ENCODE data around the gene CCDC43. TPM values are rescaled to one million over a fixed set of nuclear protein-coding genes. Genes with fewer than 3 reads are reported as not detected.

Gene CCDC43
- total and polyA plus RNA-seq, 9 donors = 25.6 to 36.3 (median 31.0) TPM

- H3K36me3 ChIP-seq (ENCODE audit: control insufficient read depth, insufficient read depth, low read length) = peaks cover 25% of the 10 kb centered on the region
- no peak overlapping the region for H3K4me3 ChIP-seq (ENCODE audit: low read length)
- no CpG with 5 or more reads among the region's 2 CpGs for WGBS (ENCODE audit: insufficient coverage)
- H3K27ac ChIP-seq (ENCODE audit: low read length) = no peak overlapping the region
- H3K27me3 ChIP-seq (ENCODE audit: control insufficient read depth, insufficient read depth, low read length) = no peaks in the 10 kb centered on the region
- H3K4me1 ChIP-seq (ENCODE audit: control insufficient read depth, insufficient read depth, low read length) = no peaks in the 10 kb centered on the region
- H3K9me3 ChIP-seq (replicated peaks; ENCODE audit: control insufficient read depth, low read depth, low read length) = no peaks in the 10 kb centered on the region
- DNase-seq = no peak
These were observed 12.4 kb downstream of the CCDC43 start for GRCh38 chr17:44677136-44677535.

DNA sequence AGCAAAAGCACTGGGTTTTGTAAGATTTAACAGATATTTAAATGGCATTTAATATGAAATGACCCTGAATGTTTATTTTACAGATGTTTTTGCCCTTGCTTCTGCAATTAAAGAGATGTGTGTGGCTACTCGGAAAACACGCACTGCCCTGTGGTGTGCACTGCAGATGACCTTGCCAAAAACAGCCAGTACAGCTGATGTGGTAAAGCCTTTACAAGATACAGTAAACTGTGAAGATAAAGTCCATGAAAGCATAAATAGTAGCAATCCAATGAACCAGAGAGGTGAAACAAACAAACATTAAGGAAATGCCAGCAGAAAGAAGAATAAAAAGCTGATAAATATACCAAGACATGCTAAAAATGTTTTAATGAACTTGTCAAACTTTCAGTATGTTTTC is 15.7 kb downstream of the CCDC43 start:
- Histone ChIP-seq H3K9me3 (replicated peaks; ENCODE audit: control insufficient read depth, low read depth, low read length) (no peaks in the 10 kb centered on the region), H3K4me1 (ENCODE audit: control insufficient read depth, insufficient read depth, low read length) (no peaks in the 10 kb centered on the region), H3K36me3 (ENCODE audit: control insufficient read depth, insufficient read depth, low read length) (peaks cover 6% of the 10 kb centered on the region), H3K27me3 (ENCODE audit: control insufficient read depth, insufficient read depth, low read length) (no peaks in the 10 kb centered on the region), H3K4me3 (ENCODE audit: low read length) (no peak overlapping the region), H3K27ac (ENCODE audit: low read length) (no peak overlapping the region)
- DNase-seq = no peak
- WGBS (ENCODE audit: insufficient coverage) = 80% methylated on average over 2 of the region's 2 CpGs

DNA sequence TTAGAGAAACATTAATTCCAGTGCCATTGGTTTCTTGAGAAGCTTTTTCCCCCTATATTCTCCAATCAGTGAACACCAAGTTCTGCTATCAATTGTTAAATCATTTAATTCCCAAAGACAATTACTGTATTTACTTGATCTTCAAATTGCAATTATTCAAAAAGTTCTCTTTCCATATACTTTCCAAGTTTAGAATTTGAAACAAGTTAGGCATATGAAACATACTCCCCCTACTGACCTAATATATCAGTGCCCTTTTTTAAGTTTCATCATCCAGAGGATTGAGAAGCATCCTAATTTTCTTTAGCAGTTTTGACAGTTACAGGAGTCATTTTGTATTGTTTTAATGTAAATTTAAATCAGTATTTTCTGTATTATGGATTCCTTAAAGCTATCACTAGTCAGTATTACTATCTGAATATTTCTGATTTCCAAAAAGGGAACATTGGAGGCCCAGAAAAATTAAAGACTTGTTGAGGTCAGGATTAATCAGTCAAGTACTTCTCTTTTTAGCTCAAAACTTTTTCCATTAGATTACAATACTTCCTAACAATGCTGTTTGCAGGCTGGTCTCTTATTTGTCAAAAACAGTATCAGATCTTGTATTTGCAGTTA is 17.0 kb downstream of the CCDC43 start:
- H3K27me3 ChIP-seq (ENCODE audit: control insufficient read depth, insufficient read depth, low read length) = no peaks in the 10 kb centered on the region
- DNase-seq = peak; percentile 50

DNA sequence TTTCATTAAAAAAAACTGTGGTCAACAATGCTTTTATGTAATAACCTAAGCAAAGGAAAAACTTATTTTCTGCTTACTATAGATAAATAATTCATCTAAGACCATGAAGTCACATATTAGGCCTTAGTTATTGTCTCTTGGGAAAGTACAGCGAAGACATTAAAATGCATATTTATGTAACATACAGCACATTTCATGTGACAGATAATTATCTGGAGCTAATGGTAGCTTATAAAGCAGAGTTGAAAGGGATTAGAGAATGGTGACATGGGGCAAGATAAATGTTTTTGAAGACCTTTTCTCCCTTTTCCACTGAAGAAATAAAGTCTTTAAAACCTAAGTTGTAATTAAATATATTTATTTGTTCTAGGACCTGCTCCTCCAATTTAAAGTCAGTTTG is 23.6 kb downstream of the CCDC43 start:
- no peaks in the 10 kb centered on the region for H3K4me1 ChIP-seq (ENCODE audit: control insufficient read depth, insufficient read depth, low read length)
- H3K27ac ChIP-seq (ENCODE audit: low read length) = no peak overlapping the region
- no peaks in the 10 kb centered on the region for H3K27me3 ChIP-seq (ENCODE audit: control insufficient read depth, insufficient read depth, low read length)
- no peak overlapping the region for H3K4me3 ChIP-seq (ENCODE audit: low read length)
- no CpG with 5 or more reads among the region's 1 CpG for WGBS (ENCODE audit: insufficient coverage)
- H3K9me3 ChIP-seq (replicated peaks; ENCODE audit: control insufficient read depth, low read depth, low read length) = no peaks in the 10 kb centered on the region
- no peak for DNase-seq
- H3K36me3 ChIP-seq (ENCODE audit: control insufficient read depth, insufficient read depth, low read length) = no peaks in the 10 kb centered on the region

More for the DNA sequence above, 17.0 kb downstream of the CCDC43 start:
- Histone ChIP-seq H3K4me3 (ENCODE audit: low read length) (no peak overlapping the region), H3K4me1 (ENCODE audit: control insufficient read depth, insufficient read depth, low read length) (no peaks in the 10 kb centered on the region), H3K9me3 (replicated peaks; ENCODE audit: control insufficient read depth, low read depth, low read length) (no peaks in the 10 kb centered on the region), H3K27ac (ENCODE audit: low read length) (no peak overlapping the region), H3K36me3 (ENCODE audit: control insufficient read depth, insufficient read depth, low read length) (no peaks in the 10 kb centered on the region)

DNA sequence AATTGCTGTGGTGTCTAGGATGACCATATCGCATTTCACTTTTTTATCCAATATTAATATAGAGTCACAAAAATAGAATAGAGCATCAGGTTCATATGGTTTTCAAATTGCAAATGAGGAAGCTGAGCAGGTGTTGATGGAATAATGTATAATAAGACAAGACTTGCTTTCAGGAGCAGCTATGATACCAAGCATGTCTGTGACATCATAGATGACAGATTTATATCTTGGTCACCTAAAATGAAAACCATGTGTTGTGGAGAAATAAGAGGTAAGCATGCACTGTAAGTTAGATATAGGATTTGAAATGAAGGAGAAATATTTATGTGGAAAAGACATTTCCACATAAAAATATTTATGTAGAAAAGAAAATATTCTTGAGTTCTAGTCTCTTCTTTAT is 24.7 kb downstream of the CCDC43 start:
- no peaks in the 10 kb centered on the region for H3K27me3 ChIP-seq (ENCODE audit: control insufficient read depth, insufficient read depth, low read length)
- H3K27ac ChIP-seq (ENCODE audit: low read length) = no peak overlapping the region
- no peaks in the 10 kb centered on the region for H3K36me3 ChIP-seq (ENCODE audit: control insufficient read depth, insufficient read depth, low read length)
- no peak for DNase-seq
- H3K4me1 ChIP-seq (ENCODE audit: control insufficient read depth, insufficient read depth, low read length) = no peaks in the 10 kb centered on the region
- WGBS (ENCODE audit: insufficient coverage) = no CpG with 5 or more reads among the region's 1 CpG
- H3K9me3 ChIP-seq (replicated peaks; ENCODE audit: control insufficient read depth, low read depth, low read length) = no peaks in the 10 kb centered on the region
- H3K4me3 ChIP-seq (ENCODE audit: low read length) = no peak overlapping the region

- Histone ChIP-seq H3K27ac (ENCODE audit: low read length) (no peak overlapping the region), H3K27me3 (ENCODE audit: control insufficient read depth, insufficient read depth, low read length) (peaks cover 5% of the 10 kb centered on the region), H3K9me3 (replicated peaks; ENCODE audit: control insufficient read depth, low read depth, low read length) (no peaks in the 10 kb centered on the region), H3K36me3 (ENCODE audit: control insufficient read depth, insufficient read depth, low read length) (no peaks in the 10 kb centered on the region), H3K4me3 (ENCODE audit: low read length) (no peak overlapping the region), H3K4me1 (ENCODE audit: control insufficient read depth, insufficient read depth, low read length) (no peaks in the 10 kb centered on the region)
- DNase-seq = no peak
- no CpG with 5 or more reads among the region's 1 CpG for WGBS (ENCODE audit: insufficient coverage)
These were observed 26.5 kb downstream of the CCDC43 start for GRCh38 chr17:44663095-44663494.

- H3K4me1 ChIP-seq (ENCODE audit: control insufficient read depth, insufficient read depth, low read length) = peaks cover 2% of the 10 kb centered on the region
- no peak overlapping the region for H3K27ac ChIP-seq (ENCODE audit: low read length)
- DNase-seq = no peak
- H3K9me3 ChIP-seq (replicated peaks; ENCODE audit: control insufficient read depth, low read depth, low read length) = no peaks in the 10 kb centered on the region
- H3K36me3 ChIP-seq (ENCODE audit: control insufficient read depth, insufficient read depth, low read length) = no peaks in the 10 kb centered on the region
- WGBS (ENCODE audit: insufficient coverage) = no CpG with 5 or more reads among the region's 2 CpGs
- peaks cover 17% of the 10 kb centered on the region for H3K27me3 ChIP-seq (ENCODE audit: control insufficient read depth, insufficient read depth, low read length)
- no peak overlapping the region for H3K4me3 ChIP-seq (ENCODE audit: low read length)
These were observed 27.7 kb downstream of the CCDC43 start for GRCh38 chr17:44661835-44662234.

- peak; percentile 46 for DNase-seq
- Histone ChIP-seq H3K4me1 (ENCODE audit: control insufficient read depth, insufficient read depth, low read length) (peaks cover 9% of the 10 kb centered on the region), H3K27me3 (ENCODE audit: control insufficient read depth, insufficient read depth, low read length) (peaks cover 48% of the 10 kb centered on the region), H3K9me3 (replicated peaks; ENCODE audit: control insufficient read depth, low read depth, low read length) (no peaks in the 10 kb centered on the region), H3K27ac (ENCODE audit: low read length) (no peak within 1 kb of the TSS), H3K36me3 (ENCODE audit: control insufficient read depth, insufficient read depth, low read length) (no peaks in the 10 kb centered on the region), H3K4me3 (ENCODE audit: low read length) (no peak within 1 kb of the TSS)
- WGBS (ENCODE audit: insufficient coverage) = 4% methylated on average over 32 of the region's 57 CpGs
These were observed 33.4 kb downstream of the CCDC43 start, which contains the start of gene MEIOC for GRCh38 chr17:44655983-44656710. MEIOC (plus strand) TSS chr17:44656468; CDS start chr17:44656614, 146 bp downstream.

- Histone ChIP-seq H3K4me3 (ENCODE audit: low read length) (no peak overlapping the region), H3K36me3 (ENCODE audit: control insufficient read depth, insufficient read depth, low read length) (no peaks in the 10 kb centered on the region), H3K27ac (ENCODE audit: low read length) (no peak overlapping the region), H3K4me1 (ENCODE audit: control insufficient read depth, insufficient read depth, low read length) (peaks cover 9% of the 10 kb centered on the region), H3K27me3 (ENCODE audit: control insufficient read depth, insufficient read depth, low read length) (peaks cover 54% of the 10 kb centered on the region), H3K9me3 (replicated peaks; ENCODE audit: control insufficient read depth, low read depth, low read length) (no peaks in the 10 kb centered on the region)
- no CpG with 5 or more reads among the region's 1 CpG for WGBS (ENCODE audit: insufficient coverage)
- DNase-seq = no peak
These were observed 35.6 kb downstream of the CCDC43 start for GRCh38 chr17:44653954-44654353.

GRCh38 chr17:44653384-44653783 is 36.2 kb downstream of the CCDC43 start:
- Histone ChIP-seq H3K4me3 (ENCODE audit: low read length) (no peak overlapping the region), H3K27ac (ENCODE audit: low read length) (no peak overlapping the region), H3K9me3 (replicated peaks; ENCODE audit: control insufficient read depth, low read depth, low read length) (no peaks in the 10 kb centered on the region), H3K27me3 (ENCODE audit: control insufficient read depth, insufficient read depth, low read length) (peaks cover 55% of the 10 kb centered on the region), H3K36me3 (ENCODE audit: control insufficient read depth, insufficient read depth, low read length) (no peaks in the 10 kb centered on the region), H3K4me1 (ENCODE audit: control insufficient read depth, insufficient read depth, low read length) (peaks cover 9% of the 10 kb centered on the region)
- no peak for DNase-seq
- WGBS (ENCODE audit: insufficient coverage) = no CpG with 5 or more reads among the region's 3 CpGs

All from muscle of leg (tissue), 11 donors.